ENCODE data around the gene SLCO4A1. TPM values are rescaled to one million over a fixed set of nuclear protein-coding genes. Genes with fewer than 3 reads are reported as not detected.
A peak's percentile ranks its signal among the peaks of the same experiment; 100 is the strongest.
"Not testable (repeated sequence)": the region's sequence is repeated elsewhere in the genome, so short reads cannot be mapped to it uniquely, and the experiment has no call there.

The SLCO4A1 gene
- total RNA-seq, 4 donors from 2014 or later, result 15.9 to 20.2 (median 19.2) TPM

GRCh38 chr20:62679978-62680589 is 37.8 kb downstream of the SLCO4A1 start:
- Histone ChIP-seq H3K27me3 (peaks cover 54% of the 10 kb centered on the region), H3K36me3 (no peaks in the 10 kb centered on the region), H3K4me3 (no peak overlapping the region), H3K4me1 (no peaks in the 10 kb centered on the region), H3K9me3 (peaks cover 0 to 10% (median 0%) of the 10 kb centered on the region in 3 donors), H3K27ac (no peak overlapping the region)
- TF ChIP-seq EP300 (IDR thresholded peaks at IDR 0.05) (no peak), POLR2A (IDR thresholded peaks at IDR 0.05) (no peak), CTCF (IDR thresholded peaks at IDR 0.05) (no peak), POLR2AphosphoS5 (IDR thresholded peaks at IDR 0.05) (no peak)
- WGBS, 2 donors (ENCODE audit: low coverage in 1 of 2), result 95 to 96% methylated on average over 11 of the region's 11 CpGs
- no peak for ATAC-seq

GRCh38 chr20:62682912-62683517 is 40.7 kb downstream of the SLCO4A1 start:
- Histone ChIP-seq H3K27ac (no peak overlapping the region), H3K4me3 (no peak overlapping the region), H3K27me3 (peaks cover 68% of the 10 kb centered on the region), H3K4me1 (no peaks in the 10 kb centered on the region), H3K36me3 (no peaks in the 10 kb centered on the region), H3K9me3 (peaks cover 0 to 10% (median 0%) of the 10 kb centered on the region in 3 donors)
- WGBS, 2 donors (ENCODE audit: low coverage in 1 of 2), result 75 to 83% methylated on average over 13 to 27 of the region's 30 CpGs
- ATAC-seq, result no peak
- TF ChIP-seq CTCF (IDR thresholded peaks at IDR 0.05), result no peak
- no peak for TF ChIP-seq POLR2AphosphoS5 (IDR thresholded peaks at IDR 0.05)
- no peak for TF ChIP-seq POLR2A (IDR thresholded peaks at IDR 0.05)
- no peak for TF ChIP-seq EP300 (IDR thresholded peaks at IDR 0.05)

- Histone ChIP-seq H3K27me3 (peaks cover 68% of the 10 kb centered on the region), H3K9me3 (peaks cover 0 to 10% (median 0%) of the 10 kb centered on the region in 3 donors)
- not testable (repeated sequence) for H3K27ac ChIP-seq, H3K36me3 ChIP-seq, H3K4me1 ChIP-seq, H3K4me3 ChIP-seq, ATAC-seq
- WGBS, 2 donors (ENCODE audit: low coverage in 1 of 2), result 91 to 96% methylated on average over 9 to 27 of the region's 52 CpGs
Observed at GRCh38 chr20:62683660-62684322, 41.5 kb downstream of the SLCO4A1 start.

GRCh38 chr20:62684981-62685380 is 42.7 kb downstream of the SLCO4A1 start:
- TF ChIP-seq POLR2A (IDR thresholded peaks at IDR 0.05) (no peak), EP300 (IDR thresholded peaks at IDR 0.05) (no peak), POLR2AphosphoS5 (IDR thresholded peaks at IDR 0.05) (no peak), CTCF (IDR thresholded peaks at IDR 0.05) (no peak)
- H3K4me3 ChIP-seq, result no peak overlapping the region
- no peak for ATAC-seq
- 78 to 100% methylated on average over 1 to 4 of the region's 12 CpGs for WGBS, 2 donors (ENCODE audit: low coverage in 1 of 2)
- H3K4me1 ChIP-seq, result peaks cover 0 to 12% (median 0%) of the 10 kb centered on the region in 3 donors
- no peaks in the 10 kb centered on the region for H3K36me3 ChIP-seq
- H3K9me3 ChIP-seq, result peaks cover 0 to 3% (median 0%) of the 10 kb centered on the region in 3 donors
- no peak overlapping the region for H3K27ac ChIP-seq
- peaks cover 60% of the 10 kb centered on the region for H3K27me3 ChIP-seq

- Histone ChIP-seq H3K36me3 (no peaks in the 10 kb centered on the region), H3K4me1 (peaks cover 0 to 12% (median 0%) of the 10 kb centered on the region in 3 donors), H3K9me3 (no peaks in the 10 kb centered on the region), H3K27ac (no peak overlapping the region), H3K27me3 (peaks cover 58% of the 10 kb centered on the region), H3K4me3 (no peak overlapping the region)
- peak; percentile 25 for ATAC-seq
- WGBS, 2 donors (ENCODE audit: low coverage in 1 of 2), result 34 to 47% methylated on average over 10 to 11 of the region's 27 CpGs
- TF ChIP-seq POLR2A (IDR thresholded peaks at IDR 0.05) (no peak), CTCF (IDR thresholded peaks at IDR 0.05) (no peak)
Observed at GRCh38 chr20:62685781-62686555, 43.7 kb downstream of the SLCO4A1 start.
